ENCODE data around the gene CLEC19A. TPM values are rescaled to one million over a fixed set of nuclear protein-coding genes. Genes with fewer than 3 reads are reported as not detected.

CLEC19A gene
- total and polyA plus RNA-seq, 9 donors: not detected

DNA sequence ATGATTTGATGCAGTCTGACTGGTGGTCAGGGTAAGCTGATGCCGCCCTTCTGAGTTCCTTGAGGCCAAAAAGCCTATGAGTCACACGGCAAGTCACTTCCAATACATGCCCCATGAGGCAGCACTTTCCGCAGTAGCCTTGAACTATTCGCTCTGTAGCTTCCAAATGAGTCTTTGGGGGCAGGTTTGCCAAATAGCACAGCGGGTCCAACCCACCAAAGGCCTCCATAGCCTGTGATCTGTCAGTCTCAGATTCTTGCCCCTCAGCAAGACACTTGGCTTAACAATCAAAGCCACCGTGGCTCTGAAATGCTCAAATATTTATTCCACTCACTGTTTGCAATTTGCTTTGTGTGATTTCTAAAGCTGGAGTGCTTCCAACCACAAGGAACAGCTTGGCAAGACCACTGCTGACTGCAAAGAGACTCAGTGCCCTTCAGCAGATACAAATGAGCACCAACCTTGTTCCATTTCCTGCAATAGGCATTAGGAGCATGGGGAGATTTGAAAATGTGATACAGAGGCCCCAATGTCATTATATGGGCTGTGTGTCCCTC is 45.4 kb downstream of the CLEC19A start:
- no peaks in the 10 kb centered on the region for H3K27me3 ChIP-seq
- no peaks in the 10 kb centered on the region for H3K9me3 ChIP-seq
- 52 to 73% (median 64%) methylated on average over 6 of the region's 6 CpGs for WGBS, 3 donors
- H3K4me1 ChIP-seq (ENCODE audit: insufficient read depth): no peaks in the 10 kb centered on the region
- no peak for TF ChIP-seq EP300 (IDR thresholded peaks at IDR 0.05)
- no peak for TF ChIP-seq POLR2A (IDR thresholded peaks at IDR 0.05)
- TF ChIP-seq, protein P1, sequence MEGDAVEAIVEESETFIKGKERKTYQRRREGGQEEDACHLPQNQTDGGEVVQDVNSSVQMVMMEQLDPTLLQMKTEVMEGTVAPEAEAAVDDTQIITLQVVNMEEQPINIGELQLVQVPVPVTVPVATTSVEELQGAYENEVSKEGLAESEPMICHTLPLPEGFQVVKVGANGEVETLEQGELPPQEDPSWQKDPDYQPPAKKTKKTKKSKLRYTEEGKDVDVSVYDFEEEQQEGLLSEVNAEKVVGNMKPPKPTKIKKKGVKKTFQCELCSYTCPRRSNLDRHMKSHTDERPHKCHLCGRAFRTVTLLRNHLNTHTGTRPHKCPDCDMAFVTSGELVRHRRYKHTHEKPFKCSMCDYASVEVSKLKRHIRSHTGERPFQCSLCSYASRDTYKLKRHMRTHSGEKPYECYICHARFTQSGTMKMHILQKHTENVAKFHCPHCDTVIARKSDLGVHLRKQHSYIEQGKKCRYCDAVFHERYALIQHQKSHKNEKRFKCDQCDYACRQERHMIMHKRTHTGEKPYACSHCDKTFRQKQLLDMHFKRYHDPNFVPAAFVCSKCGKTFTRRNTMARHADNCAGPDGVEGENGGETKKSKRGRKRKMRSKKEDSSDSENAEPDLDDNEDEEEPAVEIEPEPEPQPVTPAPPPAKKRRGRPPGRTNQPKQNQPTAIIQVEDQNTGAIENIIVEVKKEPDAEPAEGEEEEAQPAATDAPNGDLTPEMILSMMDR (IDR thresholded peaks at IDR 0.05): no peak
- H3K27ac ChIP-seq: no peak overlapping the region
- no peak for DNase-seq
- no peak overlapping the region for H3K4me3 ChIP-seq
- H3K36me3 ChIP-seq: no peaks in the 10 kb centered on the region
- intact Hi-C loops (cut with DNase I): no loop called here

DNA sequence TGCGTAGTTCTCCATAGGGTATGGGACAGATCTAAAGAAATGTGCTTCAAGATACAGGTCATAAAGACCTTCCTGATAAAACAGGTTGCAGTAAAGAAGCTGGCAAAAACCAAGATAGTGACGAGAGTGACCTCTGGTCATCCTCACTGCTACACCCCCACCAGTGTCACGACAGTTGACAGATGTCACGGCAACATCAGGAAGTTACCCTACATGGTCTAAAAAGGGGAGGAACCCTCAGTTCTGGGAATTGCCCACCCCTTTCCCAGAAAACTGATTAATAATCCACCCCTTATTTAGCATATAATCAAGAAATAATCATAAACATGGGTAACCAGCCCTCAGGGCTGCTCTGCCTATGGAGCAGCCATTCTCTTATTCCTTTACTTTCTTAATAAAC is 46.3 kb downstream of the CLEC19A start:
- no peak for TF ChIP-seq POLR2A (IDR thresholded peaks at IDR 0.05)
- TF ChIP-seq, protein P1 (IDR thresholded peaks at IDR 0.05): no peak
- TF ChIP-seq EP300 (IDR thresholded peaks at IDR 0.05): no peak
- WGBS, 3 donors: 61 to 67% (median 66%) methylated on average over 4 of the region's 4 CpGs
- Histone ChIP-seq H3K9me3 (no peaks in the 10 kb centered on the region), H3K4me1 (ENCODE audit: insufficient read depth) (no peaks in the 10 kb centered on the region), H3K4me3 (no peak overlapping the region), H3K27me3 (no peaks in the 10 kb centered on the region), H3K27ac (no peak overlapping the region), H3K36me3 (no peaks in the 10 kb centered on the region)
- DNase-seq: no peak
- intact Hi-C loops (cut with DNase I): no loop called here

DNA sequence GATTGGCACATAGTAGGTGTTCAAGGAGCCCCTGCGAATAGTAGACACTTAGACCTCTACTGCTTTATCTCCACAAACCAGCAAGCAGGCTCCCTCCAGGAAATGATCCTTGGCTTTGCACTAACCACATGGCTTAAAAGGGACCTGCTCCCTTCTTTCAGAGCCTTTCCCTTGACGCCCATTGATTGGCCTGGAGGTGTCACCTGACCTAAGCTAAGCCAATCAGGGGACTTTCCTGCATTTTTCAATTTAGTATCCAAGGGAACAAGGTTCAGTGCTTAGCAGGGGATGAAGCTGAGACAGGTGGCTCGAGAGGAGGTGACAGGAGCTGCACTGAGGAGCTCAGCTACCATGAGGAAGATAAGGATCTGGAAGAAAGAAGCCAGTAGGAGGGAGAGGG is 52.8 kb downstream of the CLEC19A start:
- WGBS, 3 donors: 57 to 61% (median 61%) methylated on average over 3 of the region's 3 CpGs
- no peak overlapping the region for H3K4me3 ChIP-seq
- no peak for DNase-seq
- H3K4me1 ChIP-seq (ENCODE audit: insufficient read depth): no peaks in the 10 kb centered on the region
- intact Hi-C loops (cut with DNase I): no loop called here
- H3K27ac ChIP-seq: no peak overlapping the region
- no peaks in the 10 kb centered on the region for H3K27me3 ChIP-seq
- H3K9me3 ChIP-seq: no peaks in the 10 kb centered on the region
- TF ChIP-seq EP300 (IDR thresholded peaks at IDR 0.05) (no peak), POLR2A (IDR thresholded peaks at IDR 0.05) (no peak)
- TF ChIP-seq, protein P1 (IDR thresholded peaks at IDR 0.05): no peak
- H3K36me3 ChIP-seq: no peaks in the 10 kb centered on the region

DNA sequence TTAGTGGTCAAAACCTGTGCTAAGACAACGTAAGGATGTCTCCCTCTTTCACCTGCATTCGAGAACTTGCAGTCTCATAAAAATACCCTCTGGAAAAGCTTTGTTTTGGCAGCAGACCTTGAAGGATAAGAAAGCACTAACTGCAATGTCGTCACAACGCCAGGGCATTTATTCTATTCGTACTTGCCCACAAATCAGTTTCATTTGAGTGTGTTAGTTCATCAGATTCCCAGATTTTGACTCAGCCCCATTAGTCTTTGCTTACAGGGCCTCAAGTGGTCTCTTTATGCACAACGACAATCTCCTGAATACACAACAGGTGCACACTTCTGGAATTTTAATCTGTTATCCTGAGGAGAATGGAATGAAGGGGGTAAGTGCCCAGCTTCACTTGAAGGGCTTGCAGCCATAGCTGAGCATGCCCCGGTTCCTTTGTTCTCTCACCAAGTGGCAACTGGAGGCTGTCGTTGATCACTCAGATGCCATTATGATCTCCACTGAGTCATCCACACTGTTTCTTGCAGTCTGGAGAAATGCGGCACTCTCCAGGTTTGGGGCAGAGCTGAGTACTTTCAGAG is 58.8 kb downstream of the CLEC19A start:
- TF ChIP-seq, protein P1 (IDR thresholded peaks at IDR 0.05): no peak
- TF ChIP-seq POLR2A (IDR thresholded peaks at IDR 0.05): no peak
- no peak for TF ChIP-seq EP300 (IDR thresholded peaks at IDR 0.05)
- H3K27ac ChIP-seq: no peak overlapping the region
- no peaks in the 10 kb centered on the region for H3K27me3 ChIP-seq
- intact Hi-C loops (cut with DNase I): no loop called here
- WGBS, 3 donors: 54 to 72% (median 65%) methylated on average over 9 of the region's 9 CpGs
- H3K4me1 ChIP-seq (ENCODE audit: insufficient read depth): no peaks in the 10 kb centered on the region
- no peak for DNase-seq
- H3K4me3 ChIP-seq: no peak overlapping the region
- H3K9me3 ChIP-seq: no peaks in the 10 kb centered on the region
- no peaks in the 10 kb centered on the region for H3K36me3 ChIP-seq

Data from ovary (tissue), 9 donors.